ENCODE results near the gene RHBDL1. TPM values are rescaled to one million over a fixed set of nuclear protein-coding genes. Genes with fewer than 3 reads are reported as not detected.

The RHBDL1 gene
- total RNA-seq, 4 donors from 2014 or later, result 1.1 to 1.5 (median 1.3) TPM; not detected in 1

DNA sequence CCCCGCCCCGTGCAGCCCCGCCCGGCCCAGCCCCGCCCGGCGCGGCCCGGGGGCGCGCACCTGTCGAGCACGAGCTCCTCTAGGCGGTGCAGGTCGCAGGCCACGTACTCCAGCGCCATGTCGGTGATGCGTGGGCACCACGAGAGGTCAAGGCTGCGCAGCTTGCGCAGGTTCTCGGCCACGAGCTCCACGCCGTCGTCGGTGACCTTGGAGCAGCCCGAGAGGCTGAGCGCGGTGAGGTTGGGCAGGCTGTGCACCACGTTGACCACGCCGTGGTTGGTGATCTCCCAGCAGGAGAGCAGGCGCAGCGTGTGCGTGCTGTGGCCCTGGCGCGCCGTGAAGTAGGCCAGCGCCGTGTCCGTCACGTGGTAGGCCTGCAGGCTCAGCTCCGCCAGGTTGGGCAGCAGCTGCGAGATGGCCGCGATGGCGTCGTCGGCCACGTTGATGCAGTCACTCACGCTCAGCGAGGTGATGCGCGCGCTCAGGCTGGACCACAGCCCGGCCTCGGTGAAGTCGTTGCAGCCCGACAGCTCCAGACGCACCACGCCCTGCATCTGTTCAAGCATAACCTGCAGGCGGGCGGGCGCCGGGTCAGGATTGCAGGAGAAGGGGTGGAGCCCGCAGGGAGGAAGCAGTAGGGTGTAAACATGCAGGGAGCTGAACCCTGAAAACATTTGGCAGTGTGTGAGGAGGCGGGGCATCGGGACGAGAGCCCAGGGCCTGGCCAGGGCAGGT is 20.1 kb downstream of the RHBDL1 start:
- Histone ChIP-seq H3K36me3 (no peaks in the 10 kb centered on the region), H3K4me1 (peaks cover 0 to 40% (median 13%) of the 10 kb centered on the region in 3 donors), H3K27me3 (peaks cover 89% of the 10 kb centered on the region), H3K27ac (no peak overlapping the region), H3K9me3 (no peaks in the 10 kb centered on the region), H3K4me3 (peak overlapping the region in 1 of 2 donors; percentile 29)
- TF ChIP-seq POLR2AphosphoS5 (IDR thresholded peaks at IDR 0.05) (no peak), POLR2A (IDR thresholded peaks at IDR 0.05) (no peak), EP300 (IDR thresholded peaks at IDR 0.05) (no peak)
- TF ChIP-seq, protein P1, sequence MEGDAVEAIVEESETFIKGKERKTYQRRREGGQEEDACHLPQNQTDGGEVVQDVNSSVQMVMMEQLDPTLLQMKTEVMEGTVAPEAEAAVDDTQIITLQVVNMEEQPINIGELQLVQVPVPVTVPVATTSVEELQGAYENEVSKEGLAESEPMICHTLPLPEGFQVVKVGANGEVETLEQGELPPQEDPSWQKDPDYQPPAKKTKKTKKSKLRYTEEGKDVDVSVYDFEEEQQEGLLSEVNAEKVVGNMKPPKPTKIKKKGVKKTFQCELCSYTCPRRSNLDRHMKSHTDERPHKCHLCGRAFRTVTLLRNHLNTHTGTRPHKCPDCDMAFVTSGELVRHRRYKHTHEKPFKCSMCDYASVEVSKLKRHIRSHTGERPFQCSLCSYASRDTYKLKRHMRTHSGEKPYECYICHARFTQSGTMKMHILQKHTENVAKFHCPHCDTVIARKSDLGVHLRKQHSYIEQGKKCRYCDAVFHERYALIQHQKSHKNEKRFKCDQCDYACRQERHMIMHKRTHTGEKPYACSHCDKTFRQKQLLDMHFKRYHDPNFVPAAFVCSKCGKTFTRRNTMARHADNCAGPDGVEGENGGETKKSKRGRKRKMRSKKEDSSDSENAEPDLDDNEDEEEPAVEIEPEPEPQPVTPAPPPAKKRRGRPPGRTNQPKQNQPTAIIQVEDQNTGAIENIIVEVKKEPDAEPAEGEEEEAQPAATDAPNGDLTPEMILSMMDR (IDR thresholded peaks at IDR 0.05), result no peak
- ATAC-seq, result no peak
- WGBS, 2 donors (ENCODE audit: low coverage in 1 of 2), result no CpG with 5 or more reads among the region's 71 CpGs

DNA sequence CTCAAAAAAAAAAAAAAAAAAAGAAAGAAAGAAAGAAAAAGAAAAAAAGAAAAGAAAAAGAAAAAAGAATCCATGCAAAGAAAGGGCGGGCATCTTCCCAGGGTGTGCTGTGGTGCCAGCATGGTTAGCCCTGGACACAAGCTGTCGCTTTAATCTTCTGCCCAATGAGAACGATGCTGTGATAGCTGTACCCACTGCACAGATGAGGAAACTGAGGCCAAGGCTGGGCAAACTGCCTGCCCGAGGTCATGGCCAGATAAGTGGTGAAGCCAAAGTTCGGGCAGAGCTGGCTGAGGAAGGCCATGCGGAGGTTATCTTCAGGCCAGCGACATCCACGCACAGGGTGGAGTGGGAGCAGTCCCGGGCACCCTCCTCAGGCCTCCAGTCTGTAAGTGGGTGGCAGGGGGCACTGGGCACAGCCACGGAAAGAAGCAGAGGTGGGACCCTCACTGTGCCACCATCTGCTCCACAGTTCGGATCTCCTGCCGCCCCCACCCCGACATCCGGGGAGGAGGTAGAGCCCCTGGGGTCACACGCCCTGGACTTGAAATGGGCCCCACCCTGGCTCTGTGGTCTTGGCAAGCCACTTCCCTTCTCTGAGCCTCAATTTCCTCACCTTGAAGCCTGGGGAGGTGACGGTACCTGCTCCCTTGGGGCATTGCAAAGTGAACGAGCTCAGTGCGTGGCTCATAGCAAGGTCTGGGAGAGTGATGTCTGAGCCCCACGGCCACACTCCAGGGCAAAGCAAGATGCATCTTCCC is 23.6 kb downstream of the RHBDL1 start:
- Histone ChIP-seq H3K36me3 (no peaks in the 10 kb centered on the region), H3K27ac (no peak overlapping the region), H3K4me3 (no peak overlapping the region), H3K9me3 (no peaks in the 10 kb centered on the region), H3K27me3 (peaks cover 100% of the 10 kb centered on the region), H3K4me1 (peaks cover 0 to 32% (median 14%) of the 10 kb centered on the region in 3 donors)
- TF ChIP-seq POLR2A (IDR thresholded peaks at IDR 0.05) (no peak), POLR2AphosphoS5 (IDR thresholded peaks at IDR 0.05) (no peak), EP300 (IDR thresholded peaks at IDR 0.05) (no peak)
- TF ChIP-seq, protein P1 (IDR thresholded peaks at IDR 0.05), result no peak
- ATAC-seq, result no peak
- 56% methylated on average over 9 of the region's 19 CpGs; no CpG with 5 or more reads in 1 of the 2 donors for WGBS, 2 donors (ENCODE audit: low coverage in 1 of 2)

DNA sequence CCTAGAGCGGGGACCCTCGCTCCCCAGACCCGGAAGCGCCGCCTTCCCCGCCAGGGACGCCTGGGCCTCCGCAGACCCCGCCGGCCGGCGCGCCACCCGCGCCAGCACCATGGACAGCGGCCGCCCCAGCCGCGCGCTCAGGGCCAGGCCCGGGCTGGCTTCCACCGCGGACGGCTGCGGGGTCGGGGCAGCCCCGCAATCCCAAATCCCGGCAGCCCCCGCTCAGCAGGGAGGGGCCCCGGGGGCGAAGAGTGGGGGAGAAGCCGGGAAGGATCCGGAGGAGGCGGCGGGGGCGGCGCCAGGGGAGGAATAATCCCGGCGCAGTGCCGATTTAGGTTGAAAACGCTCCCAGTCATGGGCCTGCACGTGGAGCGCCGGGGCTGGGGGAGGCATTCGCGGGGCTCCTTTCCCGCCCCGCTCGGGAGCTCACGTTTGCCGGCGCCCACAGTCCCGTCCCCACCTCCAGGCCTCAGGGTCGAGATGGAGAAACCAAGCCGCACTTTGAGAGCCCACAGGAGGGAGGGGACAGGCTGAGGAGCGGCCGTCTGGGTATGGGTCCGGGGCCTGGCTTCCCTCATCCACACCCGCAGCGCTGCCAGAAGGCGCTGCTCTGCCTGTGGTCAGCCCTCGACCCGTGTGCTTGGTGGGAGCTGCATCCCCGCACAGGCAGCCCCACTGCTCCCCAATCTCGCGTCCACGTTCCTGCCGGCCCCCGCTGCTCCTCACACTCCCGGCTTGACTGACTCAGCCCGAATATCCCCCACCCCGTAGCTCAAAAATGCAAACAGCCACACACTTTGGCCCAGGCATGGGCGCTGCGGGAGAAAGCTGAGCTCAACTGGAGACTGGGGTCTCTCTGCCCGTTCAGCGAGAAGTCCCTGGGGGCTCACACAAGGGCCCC is 25.5 kb downstream of the RHBDL1 start:
- H3K4me3 ChIP-seq, result no peak overlapping the region
- H3K36me3 ChIP-seq, result no peaks in the 10 kb centered on the region
- H3K27me3 ChIP-seq, result peaks cover 100% of the 10 kb centered on the region
- ATAC-seq, result peak; percentile 67
- peaks cover 0 to 24% (median 3%) of the 10 kb centered on the region in 3 donors for H3K4me1 ChIP-seq
- no peak overlapping the region for H3K27ac ChIP-seq
- no peaks in the 10 kb centered on the region for H3K9me3 ChIP-seq
- WGBS, 2 donors (ENCODE audit: low coverage in 1 of 2), result no CpG with 5 or more reads among the region's 76 CpGs
- TF ChIP-seq, protein P1 (IDR thresholded peaks at IDR 0.05), result no peak
- no peak for TF ChIP-seq POLR2AphosphoS5 (IDR thresholded peaks at IDR 0.05)
- TF ChIP-seq EP300 (IDR thresholded peaks at IDR 0.05), result no peak
- no peak for TF ChIP-seq POLR2A (IDR thresholded peaks at IDR 0.05)

DNA sequence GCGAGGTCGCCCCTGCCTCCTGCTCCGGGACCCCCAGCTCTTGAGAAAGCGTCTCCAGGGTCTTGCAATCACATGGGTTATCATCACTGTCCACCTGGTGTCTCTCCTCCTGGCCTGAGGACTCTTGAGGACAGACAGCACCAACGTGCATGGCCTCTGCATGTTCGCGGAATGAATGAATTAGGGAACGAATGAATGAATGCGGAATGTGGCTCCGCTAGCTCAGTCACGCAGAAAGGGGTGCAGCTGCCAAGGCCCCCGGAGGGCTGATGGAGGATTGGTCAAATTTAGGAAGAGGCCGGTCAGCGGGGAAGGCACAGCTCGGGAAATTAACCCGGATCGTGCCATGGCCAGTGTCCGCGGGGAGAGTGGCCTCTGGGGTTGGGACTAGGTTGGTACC is 26.9 kb downstream of the RHBDL1 start:
- H3K9me3 ChIP-seq, result no peaks in the 10 kb centered on the region
- no peak overlapping the region for H3K27ac ChIP-seq
- H3K4me1 ChIP-seq, result peaks cover 0 to 32% (median 7%) of the 10 kb centered on the region in 3 donors
- peaks cover 100% of the 10 kb centered on the region for H3K27me3 ChIP-seq
- TF ChIP-seq, protein P1 (IDR thresholded peaks at IDR 0.05), result no peak
- TF ChIP-seq POLR2AphosphoS5 (IDR thresholded peaks at IDR 0.05), result no peak
- no peak for TF ChIP-seq EP300 (IDR thresholded peaks at IDR 0.05)
- TF ChIP-seq POLR2A (IDR thresholded peaks at IDR 0.05), result no peak
- H3K36me3 ChIP-seq, result no peaks in the 10 kb centered on the region
- no peak for ATAC-seq
- WGBS, 2 donors (ENCODE audit: low coverage in 1 of 2), result 84 to 88% methylated on average over 6 to 11 of the region's 19 CpGs
- no peak overlapping the region for H3K4me3 ChIP-seq
